ENCODE data around the gene MEPCE.

- TF ChIP-seq CTCF (IDR thresholded peaks at IDR 0.05) (no peak), POLR2A (IDR thresholded peaks at IDR 0.05) (no peak), EP300 (IDR thresholded peaks at IDR 0.05) (no peak)
Measured at GRCh38 chr7:100467638-100468373, 38.2 kb downstream of the MEPCE start.
